Amniotic epithelial cell (primary cell): ENCODE results near the gene SLC6A2.

Experiments used
- DNase-seq: peaks from one replicate; pipeline ENCODE4 v3.0.0-alpha.2; 2010; ENCODE audit warnings: low read depth

The SLC6A2 gene

GRCh38 chr16:55672471-55672870 lies 16.7 kb downstream of the SLC6A2 start:
- DNase-seq: no peak

- DNase-seq: no peak
Observed at GRCh38 chr16:55678161-55678821, 22.5 kb downstream of the SLC6A2 start.

GRCh38 chr16:55682086-55682485 lies 26.3 kb downstream of the SLC6A2 start:
- no peak for DNase-seq

GRCh38 chr16:55685973-55686372 lies 30.2 kb downstream of the SLC6A2 start:
- DNase-seq: no peak

DNA sequence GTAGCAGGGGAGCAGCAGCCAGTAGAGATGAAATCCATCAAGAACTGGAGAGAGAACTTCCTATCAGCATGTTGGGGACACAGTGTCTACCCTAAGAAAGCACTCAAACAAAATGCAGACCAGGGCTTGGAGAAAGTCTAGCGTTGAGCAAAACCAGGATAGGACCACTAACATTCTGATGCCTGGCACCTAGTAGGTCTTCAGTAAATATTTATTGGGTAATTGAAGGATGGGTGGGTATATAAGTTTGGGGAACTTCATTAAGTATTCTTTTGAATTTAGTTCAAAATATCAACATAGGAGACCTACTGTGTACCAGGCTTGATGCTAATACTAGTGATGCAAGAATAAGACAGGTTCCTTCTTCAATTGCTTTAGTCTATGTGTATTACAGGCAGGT lies 30.9 kb downstream of the SLC6A2 start:
- DNase-seq: no peak

DNA sequence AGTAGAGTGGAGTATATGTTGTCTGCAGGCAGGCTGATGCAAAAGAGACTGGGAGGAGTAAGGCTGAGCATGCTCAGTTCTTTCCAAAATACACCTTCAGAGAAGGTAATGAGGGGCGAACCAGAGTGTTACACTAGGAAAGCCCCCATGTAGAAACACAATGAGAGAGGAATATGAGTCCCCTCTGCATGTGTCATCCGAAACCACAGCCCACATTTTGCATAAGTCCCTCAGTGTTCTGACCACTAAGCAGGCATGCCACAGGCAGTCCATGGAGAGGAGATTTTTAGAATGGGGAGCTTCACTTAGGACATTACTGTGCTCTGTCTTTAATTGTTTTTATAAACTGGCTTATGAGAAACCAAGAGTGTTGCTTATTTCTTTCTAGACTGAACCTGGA lies 32.0 kb downstream of the SLC6A2 start:
- DNase-seq: no peak

DNA sequence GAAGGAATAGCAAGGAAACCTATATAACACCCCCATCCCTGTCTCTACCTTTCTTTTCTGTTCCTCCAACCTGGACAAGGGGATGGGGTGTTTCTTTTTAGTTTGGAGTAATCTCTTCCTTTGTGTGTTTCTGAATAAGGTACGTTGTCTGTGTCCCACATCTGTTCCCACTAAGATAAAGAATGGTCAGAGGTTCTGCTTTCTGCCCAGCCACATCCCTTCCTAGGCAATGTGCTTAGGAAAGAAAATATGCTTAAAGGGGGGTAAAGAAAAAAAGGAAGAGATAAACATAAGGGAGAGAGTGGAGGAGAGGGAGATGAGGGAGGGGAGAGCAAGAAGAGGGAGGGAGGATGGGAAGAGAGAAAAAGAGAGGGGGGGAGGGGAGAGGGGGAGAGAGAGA lies 35.1 kb downstream of the SLC6A2 start:
- no peak for DNase-seq

DNA sequence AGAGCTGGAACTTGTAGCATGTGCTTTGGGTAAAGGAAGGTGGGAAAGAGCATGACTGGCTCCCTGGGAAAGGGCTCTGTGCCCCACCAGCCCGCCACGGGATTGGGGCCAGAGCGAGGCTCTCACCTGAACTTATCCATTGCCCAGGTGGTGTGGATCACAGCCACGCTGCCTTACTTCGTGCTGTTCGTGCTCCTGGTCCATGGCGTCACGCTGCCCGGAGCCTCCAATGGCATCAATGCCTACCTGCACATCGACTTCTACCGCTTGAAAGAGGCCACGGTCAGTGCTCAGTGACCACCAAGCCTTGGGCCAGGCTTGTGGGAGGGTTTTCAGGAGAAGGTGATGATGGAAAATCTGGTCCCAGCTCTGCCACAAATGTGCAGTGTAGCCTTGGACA lies 36.0 kb downstream of the SLC6A2 start:
- no peak for DNase-seq

DNA sequence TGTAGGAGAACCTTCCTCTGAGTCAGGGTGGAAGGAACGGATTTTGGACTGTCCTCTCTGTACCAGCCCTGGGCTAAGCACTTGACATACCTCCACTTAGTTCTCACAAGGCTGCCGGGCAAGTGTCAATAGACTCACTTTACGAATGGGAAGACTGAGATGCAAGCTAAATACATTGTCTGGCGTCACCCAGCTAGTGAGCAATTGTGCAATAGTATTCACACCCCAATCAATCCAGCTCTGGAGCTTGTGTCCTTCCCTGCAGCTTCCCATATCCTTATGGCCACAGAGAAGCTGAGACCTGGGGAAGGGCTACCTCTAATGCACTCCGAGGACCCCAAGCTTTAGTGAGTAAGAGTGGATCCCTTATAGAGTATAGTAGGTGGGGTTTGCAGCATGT lies 39.8 kb downstream of the SLC6A2 start:
- no peak for DNase-seq

- no peak for DNase-seq
Observed at GRCh38 chr16:55697867-55698266, 42.1 kb downstream of the SLC6A2 start.

GRCh38 chr16:55698331-55698730 lies 42.5 kb downstream of the SLC6A2 start:
- DNase-seq: no peak

- DNase-seq: no peak
Observed at GRCh38 chr16:55698946-55699345, 43.2 kb downstream of the SLC6A2 start.

GRCh38 chr16:55699616-55700015 lies 43.8 kb downstream of the SLC6A2 start:
- no peak for DNase-seq

GRCh38 chr16:55700067-55700466 lies 44.3 kb downstream of the SLC6A2 start:
- no peak for DNase-seq

DNA sequence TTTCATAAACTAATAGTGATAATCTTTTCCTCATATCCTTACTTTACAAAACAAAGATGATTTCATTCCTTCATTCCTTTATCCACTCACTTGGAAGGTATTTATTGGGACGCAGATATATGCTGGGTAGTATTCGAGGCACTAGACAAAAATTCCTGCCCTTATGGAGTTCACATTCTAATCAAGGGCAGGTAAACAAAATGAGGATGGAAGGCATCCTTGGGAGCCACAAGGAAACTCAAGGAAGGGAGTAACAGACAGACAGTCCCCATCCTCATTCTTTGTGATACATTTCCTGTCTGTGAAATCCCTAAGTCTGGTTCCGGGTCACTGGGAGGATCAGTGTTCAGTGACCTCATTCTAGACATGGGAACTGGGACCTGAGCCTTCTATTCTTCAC lies 45.2 kb downstream of the SLC6A2 start:
- no peak for DNase-seq

DNA sequence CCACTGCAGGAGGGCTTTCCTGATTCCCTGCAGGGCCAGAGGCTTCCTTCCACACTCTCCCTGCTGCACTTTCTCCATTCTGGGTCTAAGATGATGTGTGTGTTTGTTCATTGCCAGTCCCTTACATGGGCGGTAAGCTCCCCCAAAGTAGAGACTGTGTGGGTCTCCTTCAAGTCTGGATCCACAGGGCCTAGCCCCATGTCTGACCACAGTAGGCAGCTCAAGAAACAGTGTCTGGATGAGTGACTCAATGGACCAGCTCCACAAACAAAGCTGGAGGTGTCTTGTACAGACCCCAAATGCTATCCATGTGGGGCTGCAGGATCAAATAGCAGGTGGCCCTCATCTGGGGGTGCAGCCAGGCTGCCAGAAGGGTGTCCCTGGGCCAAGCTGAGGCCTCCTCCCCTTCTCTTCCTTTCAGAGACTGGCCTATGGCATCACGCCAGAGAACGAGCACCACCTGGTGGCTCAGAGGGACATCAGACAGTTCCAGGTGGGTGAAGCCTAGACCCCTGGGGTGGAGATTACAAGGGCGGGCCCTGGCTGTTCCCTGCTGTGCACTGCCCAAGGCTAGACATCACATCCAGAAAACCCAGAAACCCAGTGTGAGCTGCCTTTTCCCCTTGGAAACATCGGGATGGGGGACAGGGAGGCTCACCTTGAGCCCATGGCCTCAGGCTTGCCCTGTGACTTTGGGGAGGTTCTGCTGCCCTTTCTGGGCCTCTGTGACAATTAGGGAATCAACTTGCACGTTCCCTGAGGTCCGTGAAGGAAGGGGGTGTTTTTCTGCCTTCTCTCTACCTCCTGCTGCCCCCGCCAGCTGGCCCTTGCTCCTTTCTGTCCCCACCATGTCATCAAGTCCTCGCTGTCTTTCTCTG lies 45.9 kb downstream of the SLC6A2 start:
- DNase-seq: peak; percentile 24

DNA sequence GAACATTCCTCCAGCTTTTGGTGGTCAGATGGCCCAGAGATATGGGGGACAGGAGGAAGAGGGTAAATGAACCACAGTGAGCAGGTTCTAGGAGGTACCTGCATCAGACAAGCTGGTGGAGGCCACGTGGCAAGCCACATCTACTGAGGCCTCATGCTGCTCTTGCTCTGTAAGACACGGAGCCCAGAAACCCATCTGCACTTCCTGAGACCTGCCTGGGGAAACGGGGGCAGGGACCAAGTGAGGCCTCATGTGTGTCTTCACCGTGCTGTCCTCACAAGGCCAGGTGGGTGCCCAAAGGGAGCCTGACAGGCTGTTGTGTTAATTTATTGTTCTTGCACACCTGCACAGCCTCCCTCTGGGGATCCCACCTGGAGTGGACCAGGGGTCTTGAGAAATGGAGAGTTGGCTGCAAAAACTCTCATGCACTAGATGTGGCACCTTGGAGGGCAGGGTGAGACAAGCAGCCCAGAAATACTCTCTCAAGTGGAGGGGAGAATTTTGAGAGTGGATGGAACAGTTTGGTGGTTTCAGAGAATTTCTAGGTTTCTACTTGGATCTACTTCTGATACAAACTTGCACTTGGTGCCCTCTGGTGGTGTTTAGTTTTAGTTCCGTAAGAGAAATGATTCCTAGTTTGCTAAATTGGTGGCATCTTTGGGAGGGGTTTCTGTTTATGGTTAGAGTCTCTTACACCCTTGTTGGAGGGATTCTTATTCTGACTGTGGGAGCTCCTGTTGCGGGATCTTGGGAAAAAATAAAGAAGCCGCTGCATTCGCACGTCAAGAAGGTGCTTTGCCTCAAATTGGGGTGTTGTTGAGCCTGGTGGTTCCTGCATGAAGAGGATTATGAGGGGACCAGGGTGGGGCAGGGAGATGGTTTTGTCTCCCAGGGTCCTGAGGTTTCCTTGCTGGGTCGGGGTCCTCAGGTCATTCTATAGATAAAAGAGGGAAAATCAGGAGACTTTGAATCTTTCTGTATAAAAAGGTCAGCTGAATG lies 47.5 kb downstream of the SLC6A2 start:
- peak; percentile 56 for DNase-seq

DNA sequence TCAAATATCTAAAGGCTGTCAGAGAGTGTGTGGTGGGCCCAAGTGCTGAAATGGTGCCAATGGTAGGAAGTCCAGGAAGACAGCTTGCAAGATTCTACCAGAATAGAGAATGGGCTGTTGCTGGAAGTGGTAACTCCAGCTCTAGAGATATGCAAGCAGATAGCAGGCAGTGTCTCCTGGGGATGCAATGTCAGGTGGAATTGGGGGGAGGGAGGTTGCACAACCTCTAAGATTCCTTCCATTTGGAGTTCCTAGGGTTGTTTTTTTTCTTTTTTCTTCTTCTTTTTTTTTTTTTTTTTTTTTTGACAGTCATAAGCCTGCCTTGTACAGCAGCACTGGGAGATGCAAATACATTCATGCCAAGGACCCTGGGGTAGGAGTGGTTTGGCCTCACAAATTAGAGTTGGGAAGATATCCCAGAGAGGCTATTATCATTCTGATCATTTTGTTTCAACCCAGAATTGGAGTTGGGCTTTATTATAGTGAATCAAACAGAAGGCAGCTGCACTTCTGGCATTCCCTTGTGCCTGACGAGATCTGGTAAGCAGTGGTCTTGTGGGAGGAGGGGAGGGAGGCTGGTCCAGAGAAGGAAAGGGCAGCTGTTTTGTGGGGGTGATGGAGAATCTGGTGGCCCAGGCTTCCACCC lies 51.1 kb downstream of the SLC6A2 start:
- DNase-seq: no peak

- DNase-seq: no peak
Observed at GRCh38 chr16:55709801-55710200, 54.0 kb downstream of the SLC6A2 start.

- no peak for DNase-seq
Observed at GRCh38 chr16:55710466-55710865, 54.7 kb downstream of the SLC6A2 start.

- DNase-seq: peak; percentile 26
Observed at GRCh38 chr16:55711959-55712876, 56.4 kb downstream of the SLC6A2 start.
